Stomach (tissue), 9 donors: ENCODE results near the gene GLRA1. TPM values are rescaled to one million over a fixed set of nuclear protein-coding genes. Genes with fewer than 3 reads are reported as not detected.
"Not testable (repeated sequence)": the region's sequence is repeated elsewhere in the genome, so short reads cannot be mapped to it uniquely, and the experiment has no call there.

Experiments
- DNase-seq, 2 donors: peaks; one replicate each; pipeline versions ENCODE4 v3.0.0 to v3.0.0-alpha.2; 2013 to 2019
- H3K27ac ChIP-seq, 5 donors: fragments of 200-600 bp in 4 of 5; sonication (generic) in 4 of 5; one replicate each; pipeline ENCODE4 v1.5.1; 2013 to 2019; ENCODE audit warnings: mild to moderate bottlenecking in 1 of 5, moderate library complexity in 1 of 5
- H3K27me3 ChIP-seq, 3 donors: fragments of 200-600 bp; sonication (generic); one replicate each; pipeline ENCODE4 v1.5.1; 2017 to 2019; ENCODE audit warnings: mixed run types in 1 of 3
- H3K36me3 ChIP-seq, 4 donors: fragments of 200-600 bp; sonication (generic); 1 replicate in 3 of 4; 2 replicates in 1 of 4; pipeline ENCODE4 v1.5.1; 2016 to 2019
- H3K4me1 ChIP-seq, 4 donors: fragments of 200-600 bp; sonication (generic); one replicate each; pipeline ENCODE4 v1.5.1; 2016 to 2019
- H3K4me3 ChIP-seq, 4 donors: fragments of 200-600 bp; sonication (generic) in 3 of 4; one replicate each; pipeline ENCODE4 v1.5.1; 2016 to 2019; ENCODE audit warnings: mild to moderate bottlenecking in 1 of 4
- H3K9me3 ChIP-seq, 4 donors: fragments of 200-600 bp; sonication (generic); one replicate each; pipeline ENCODE4 v1.5.1; 2016 to 2019
- EP300 ChIP-seq: sonication (generic); formaldehyde crosslinking; IDR thresholded peaks from one replicate; pipeline ENCODE4 v1.6.1; 2017; ENCODE audit warnings: antibody characterized with exemption
- POLR2A ChIP-seq, 4 donors: fragments of 450-650 bp; IDR thresholded peaks; one replicate each; pipeline ENCODE4 v1.6.1; 2016; ENCODE audit warnings: antibody characterized with exemption in 4 of 4, control low read depth in 2 of 4, mild to moderate bottlenecking in 1 of 4, moderate library complexity in 1 of 4
- POLR2AphosphoS5 ChIP-seq, 3 donors: sonication (generic); formaldehyde crosslinking; IDR thresholded peaks; one replicate each; pipeline ENCODE4 v1.6.1; 2016; ENCODE audit warnings: antibody characterized with exemption in 3 of 3
- WGBS, 5 donors: extraction: QIAGEN DNeasy Blood & Tissue Kit in 3 of 5; methylation state at CpG; one replicate each; pipeline versions ENCODE4 v1.1.5 to v1.1.7; 2013 to 2018; 5-methylcytosine and 5-hydroxymethylcytosine counted together
- intact Hi-C: fragments of 100-400 bp; cut with DNase I; formaldehyde crosslinking; loops from one replicate; pipeline ENCODE4 v1.15.1; 2023; ENCODE audit warnings: low total_unique reads
- polyA plus RNA-seq, 3 donors: library from polyadenylated mRNA; stranded (reverse); fragments of 200-250 nt; gene quantifications; one replicate each; pipeline ENCODE4 v1.2.3, GENCODE V29; 2013
- total RNA-seq, 5 donors: library from RNA; depleted of rRNA; stranded (reverse); fragments of >200 nt; gene quantifications; one replicate each; pipeline versions ENCODE4 v1.1.0 to v1.2.3, GENCODE V29; 2014 to 2016
- TF ChIP-seq, protein P1 (sequence below), 7 experiments: fragments of 450-650 bp in 4 of 7; fragments of 200-600 bp in 3 of 7; sonication (generic) in 3 of 7; IDR thresholded peaks; one replicate each; pipeline ENCODE4 v1.5.1; 2016 to 2019; ENCODE audit warnings: antibody characterized with exemption in 7 of 7, control low read depth in 2 of 7, mild to moderate bottlenecking in 1 of 7
- donor health status: healthy with polysubstance abuse.
- donor health status: Bipolar disorder and iron deficiency.
- donor health status: healthy.

Gene GLRA1
- total and polyA plus RNA-seq, 8 donors: not detected

DNA sequence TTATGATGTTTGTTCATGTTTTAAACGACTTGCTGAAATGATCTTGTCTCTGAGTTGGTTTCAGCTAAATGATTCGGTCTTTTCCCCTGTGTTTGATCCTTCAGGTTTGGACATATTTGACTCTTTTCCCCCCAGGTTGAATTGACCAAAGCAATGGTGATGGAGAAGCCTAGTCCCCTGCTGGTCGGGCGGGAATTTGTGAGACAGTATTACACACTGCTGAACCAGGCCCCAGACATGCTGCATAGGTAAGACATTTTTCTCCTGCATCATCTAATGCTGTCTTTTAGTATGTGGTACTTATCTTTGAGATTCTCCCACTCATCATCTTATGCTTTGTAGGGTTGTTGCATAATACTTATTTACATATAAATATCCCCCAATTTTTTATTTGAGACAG is 138.2 kb downstream of the GLRA1 start:
- Histone ChIP-seq H3K27ac (no peak overlapping the region), H3K36me3 (peaks cover 15 to 51% (median 49%) of the 10 kb centered on the region in 4 donors), H3K4me1 (peaks cover 8 to 53% (median 40%) of the 10 kb centered on the region in 4 donors), H3K9me3 (no peaks in the 10 kb centered on the region), H3K4me3 (no peak overlapping the region), H3K27me3 (no peaks in the 10 kb centered on the region)
- 69 to 79% (median 75%) methylated on average over 4 of the region's 4 CpGs for WGBS, 5 donors
- no peak for TF ChIP-seq POLR2AphosphoS5 (IDR thresholded peaks at IDR 0.05)
- TF ChIP-seq, protein P1, sequence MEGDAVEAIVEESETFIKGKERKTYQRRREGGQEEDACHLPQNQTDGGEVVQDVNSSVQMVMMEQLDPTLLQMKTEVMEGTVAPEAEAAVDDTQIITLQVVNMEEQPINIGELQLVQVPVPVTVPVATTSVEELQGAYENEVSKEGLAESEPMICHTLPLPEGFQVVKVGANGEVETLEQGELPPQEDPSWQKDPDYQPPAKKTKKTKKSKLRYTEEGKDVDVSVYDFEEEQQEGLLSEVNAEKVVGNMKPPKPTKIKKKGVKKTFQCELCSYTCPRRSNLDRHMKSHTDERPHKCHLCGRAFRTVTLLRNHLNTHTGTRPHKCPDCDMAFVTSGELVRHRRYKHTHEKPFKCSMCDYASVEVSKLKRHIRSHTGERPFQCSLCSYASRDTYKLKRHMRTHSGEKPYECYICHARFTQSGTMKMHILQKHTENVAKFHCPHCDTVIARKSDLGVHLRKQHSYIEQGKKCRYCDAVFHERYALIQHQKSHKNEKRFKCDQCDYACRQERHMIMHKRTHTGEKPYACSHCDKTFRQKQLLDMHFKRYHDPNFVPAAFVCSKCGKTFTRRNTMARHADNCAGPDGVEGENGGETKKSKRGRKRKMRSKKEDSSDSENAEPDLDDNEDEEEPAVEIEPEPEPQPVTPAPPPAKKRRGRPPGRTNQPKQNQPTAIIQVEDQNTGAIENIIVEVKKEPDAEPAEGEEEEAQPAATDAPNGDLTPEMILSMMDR (IDR thresholded peaks at IDR 0.05): no peak
- DNase-seq: no peak
- intact Hi-C loops: no loop called here

DNA sequence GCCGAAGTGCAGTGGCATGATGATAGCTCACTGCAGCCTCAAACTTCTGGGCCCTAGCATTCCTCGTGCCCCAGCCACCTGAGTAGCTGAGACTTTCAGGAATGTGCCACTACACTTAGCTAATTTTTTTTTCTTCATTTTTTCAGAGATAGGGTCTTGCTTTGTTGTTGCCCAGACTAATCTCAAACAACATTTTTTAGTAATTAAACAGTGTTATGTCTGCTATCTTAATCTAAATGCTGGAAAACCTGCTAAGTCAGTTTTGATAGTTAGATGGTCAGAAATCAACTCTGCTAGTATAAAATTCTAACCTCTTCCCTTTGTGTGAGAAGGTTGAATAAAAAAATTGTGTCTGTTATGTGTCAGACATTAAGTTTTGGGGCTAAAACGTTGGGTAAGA is 140.5 kb downstream of the GLRA1 start:
- TF ChIP-seq, protein P1 (IDR thresholded peaks at IDR 0.05): no peak
- TF ChIP-seq POLR2AphosphoS5 (IDR thresholded peaks at IDR 0.05) (no peak), EP300 (no peak), POLR2A (IDR thresholded peaks at IDR 0.05) (no peak)
- Histone ChIP-seq H3K36me3 (peaks cover 0 to 28% (median 26%) of the 10 kb centered on the region in 4 donors), H3K4me3 (no peak overlapping the region), H3K27ac (no peak overlapping the region), H3K27me3 (no peaks in the 10 kb centered on the region), H3K9me3 (no peaks in the 10 kb centered on the region), H3K4me1 (peaks cover 31 to 76% (median 59%) of the 10 kb centered on the region in 4 donors)
- DNase-seq: no peak
- intact Hi-C loops: no loop called here
- WGBS, 5 donors: 35 to 56% (median 44%) methylated on average over 3 of the region's 3 CpGs

DNA sequence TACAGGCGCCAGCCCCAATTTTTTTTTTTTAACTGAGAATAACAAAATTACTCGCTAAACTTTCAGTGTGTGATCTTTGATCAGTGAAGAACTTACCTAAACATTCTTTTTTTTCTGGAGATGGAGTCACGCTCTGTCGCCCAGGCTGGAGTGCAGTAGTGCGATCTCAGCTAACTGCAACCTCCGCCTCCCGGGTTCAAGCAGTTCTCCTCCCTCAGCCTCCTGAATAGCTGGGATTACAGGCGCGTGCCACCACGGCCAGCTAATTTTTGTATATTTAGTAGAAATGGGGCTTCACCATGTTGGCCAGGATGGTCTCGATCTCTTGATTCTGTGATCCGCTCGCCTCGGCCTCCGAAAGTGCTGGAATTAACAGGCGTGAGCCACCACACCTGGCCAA is 141.0 kb downstream of the GLRA1 start:
- H3K27ac ChIP-seq, intact Hi-C loops, DNase-seq, H3K4me3 ChIP-seq, H3K9me3 ChIP-seq, H3K27me3 ChIP-seq: not testable (repeated sequence)
- 93 to 96% (median 95%) methylated on average over 16 of the region's 16 CpGs for WGBS, 5 donors
- H3K4me1 ChIP-seq: peaks cover 36 to 81% (median 64%) of the 10 kb centered on the region in 4 donors
- peaks cover 0 to 26% (median 22%) of the 10 kb centered on the region in 4 donors for H3K36me3 ChIP-seq

DNA sequence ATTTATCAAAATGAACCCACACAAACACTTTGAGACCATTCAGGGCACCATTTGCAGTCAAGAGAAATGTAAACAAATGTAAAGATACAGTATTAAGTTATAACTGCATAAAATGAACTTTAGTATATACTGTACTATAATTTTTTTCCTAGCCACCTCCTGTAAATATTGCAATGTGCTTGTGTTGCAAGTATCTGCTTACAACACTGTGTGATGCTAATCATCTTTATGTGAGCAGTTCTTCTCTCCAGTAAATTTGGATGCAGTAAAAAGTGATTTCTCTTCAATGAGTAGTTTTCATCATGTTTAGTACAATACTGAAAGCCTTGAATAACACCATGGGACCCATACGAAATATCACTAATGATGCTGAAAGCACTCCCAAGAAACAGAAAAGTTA is 143.4 kb downstream of the GLRA1 start:
- intact Hi-C loops: no loop called here
- TF ChIP-seq EP300: no peak
- no peak for TF ChIP-seq POLR2AphosphoS5 (IDR thresholded peaks at IDR 0.05)
- no peak for TF ChIP-seq POLR2A (IDR thresholded peaks at IDR 0.05)
- TF ChIP-seq, protein P1 (IDR thresholded peaks at IDR 0.05): no peak
- Histone ChIP-seq H3K9me3 (no peaks in the 10 kb centered on the region), H3K4me3 (no peak overlapping the region), H3K27me3 (no peaks in the 10 kb centered on the region), H3K4me1 (peaks cover 49 to 100% (median 74%) of the 10 kb centered on the region in 4 donors), H3K27ac (no peak overlapping the region), H3K36me3 (peaks cover 0 to 15% (median 6%) of the 10 kb centered on the region in 4 donors)
- WGBS, 5 donors: 33 to 52% (median 41%) methylated on average over 1 of the region's 1 CpG
- no peak for DNase-seq

DNA sequence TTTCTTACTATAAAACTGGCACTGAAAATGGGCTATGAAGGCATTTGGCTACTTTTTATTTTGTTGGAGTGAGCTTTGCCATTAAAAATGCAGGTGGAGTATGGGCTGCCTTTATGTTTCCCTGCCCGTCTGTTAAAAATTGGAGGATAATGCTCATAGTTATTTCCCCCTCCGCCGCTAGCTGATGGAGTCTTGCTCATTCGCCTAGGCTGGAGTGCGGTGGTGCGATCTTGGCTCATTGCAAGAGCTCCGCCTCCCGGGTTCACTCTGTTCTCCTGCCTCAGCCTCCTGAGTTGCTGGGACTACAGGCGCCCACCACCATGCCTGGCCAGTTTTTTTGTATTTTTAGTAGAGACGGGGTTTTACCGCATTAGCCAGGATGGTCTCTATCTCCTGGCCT is 144.3 kb downstream of the GLRA1 start:
- Histone ChIP-seq H3K4me1 (peaks cover 56 to 100% (median 77%) of the 10 kb centered on the region in 4 donors), H3K27me3 (no peaks in the 10 kb centered on the region), H3K27ac (no peak overlapping the region), H3K36me3 (peaks cover 0 to 15% (median 6%) of the 10 kb centered on the region in 4 donors), H3K9me3 (no peaks in the 10 kb centered on the region), H3K4me3 (no peak overlapping the region)
- no peak for DNase-seq
- WGBS, 5 donors: 93 to 95% (median 93%) methylated on average over 11 of the region's 11 CpGs
- intact Hi-C loops: no loop called here
- TF ChIP-seq POLR2AphosphoS5 (IDR thresholded peaks at IDR 0.05) (no peak), POLR2A (IDR thresholded peaks at IDR 0.05) (no peak), EP300 (no peak)
- TF ChIP-seq, protein P1 (IDR thresholded peaks at IDR 0.05): no peak
